Hematopoietic multipotent progenitor cell treated with erythropoietin and hydrocortisone succinate and interleukin-3 and kit ligand, for 6 days (in vitro differentiated cells): ENCODE results near the gene FAM216B.

Experiments
- DNase-seq: peaks from one replicate; pipeline ENCODE4 v3.0.0-alpha.2; 2015

The FAM216B gene

GRCh38 chr13:42836930-42837690, 55.7 kb downstream of the FAM216B start:
- DNase-seq: no peak
